ENCODE data around the gene RTKN2. TPM values are rescaled to one million over a fixed set of nuclear protein-coding genes. Genes with fewer than 3 reads are reported as not detected.

The RTKN2 gene
- total RNA-seq, 1 experiment from 2014 or later = not detected

GRCh38 chr10:62175251-62175650, 93.4 kb downstream of the RTKN2 start:
- Histone ChIP-seq H3K9ac (ENCODE audit: low read length) (no peak overlapping the region), H3K27ac (ENCODE audit: low read length) (no peak overlapping the region), H3K4me3 (ENCODE audit: low read length) (no peak overlapping the region), H3K9me2 (replicated peaks; ENCODE audit: insufficient read depth, low read length) (no peaks in the 10 kb centered on the region), H3K4me1 (ENCODE audit: low read length) (peaks cover 16% of the 10 kb centered on the region), H3K79me2 (ENCODE audit: low read length) (no peaks in the 10 kb centered on the region), H3K4me2 (ENCODE audit: low read depth, low read length, poor library complexity, severe bottlenecking) (no peak overlapping the region), H3K36me3 (ENCODE audit: insufficient read depth, low read length) (no peaks in the 10 kb centered on the region), H3K9me3 (ENCODE audit: low read length) (peaks cover 10% of the 10 kb centered on the region), H3K27me3 (ENCODE audit: low read length) (no peaks in the 10 kb centered on the region), H2AFZ (ENCODE audit: low read length) (no peak overlapping the region), H4K20me1 (ENCODE audit: insufficient read depth, low read depth, low read length) (no peaks in the 10 kb centered on the region)
- no peak for DNase-seq

GRCh38 chr10:62172465-62172864, 96.2 kb downstream of the RTKN2 start:
- no peak for DNase-seq
- Histone ChIP-seq H3K79me2 (ENCODE audit: low read length) (no peaks in the 10 kb centered on the region), H3K9me3 (ENCODE audit: low read length) (peaks cover 10% of the 10 kb centered on the region), H4K20me1 (ENCODE audit: insufficient read depth, low read depth, low read length) (no peaks in the 10 kb centered on the region), H3K27me3 (ENCODE audit: low read length) (no peaks in the 10 kb centered on the region), H3K9me2 (replicated peaks; ENCODE audit: insufficient read depth, low read length) (no peaks in the 10 kb centered on the region), H3K4me3 (ENCODE audit: low read length) (no peak overlapping the region), H3K9ac (ENCODE audit: low read length) (no peak overlapping the region), H3K27ac (ENCODE audit: low read length) (no peak overlapping the region), H3K36me3 (ENCODE audit: insufficient read depth, low read length) (no peaks in the 10 kb centered on the region), H2AFZ (ENCODE audit: low read length) (0 out of 2 replicates have a peak overlapping the region, but pooled peaks have one; percentile 12), H3K4me2 (ENCODE audit: low read depth, low read length, poor library complexity, severe bottlenecking) (no peak overlapping the region), H3K4me1 (ENCODE audit: low read length) (peaks cover 15% of the 10 kb centered on the region)

GRCh38 chr10:62171791-62172190, 96.9 kb downstream of the RTKN2 start:
- DNase-seq = no peak
- Histone ChIP-seq H3K9me3 (ENCODE audit: low read length) (peaks cover 10% of the 10 kb centered on the region), H3K9me2 (replicated peaks; ENCODE audit: insufficient read depth, low read length) (no peaks in the 10 kb centered on the region), H2AFZ (ENCODE audit: low read length) (no peak overlapping the region), H3K27me3 (ENCODE audit: low read length) (no peaks in the 10 kb centered on the region), H3K4me3 (ENCODE audit: low read length) (no peak overlapping the region), H3K4me1 (ENCODE audit: low read length) (peaks cover 18% of the 10 kb centered on the region), H3K79me2 (ENCODE audit: low read length) (no peaks in the 10 kb centered on the region), H3K4me2 (ENCODE audit: low read depth, low read length, poor library complexity, severe bottlenecking) (no peak overlapping the region), H3K9ac (ENCODE audit: low read length) (no peak overlapping the region), H3K27ac (ENCODE audit: low read length) (no peak overlapping the region), H4K20me1 (ENCODE audit: insufficient read depth, low read depth, low read length) (no peaks in the 10 kb centered on the region), H3K36me3 (ENCODE audit: insufficient read depth, low read length) (no peaks in the 10 kb centered on the region)

- no peaks in the 10 kb centered on the region for H3K9me2 ChIP-seq (replicated peaks; ENCODE audit: insufficient read depth, low read length)
- no peaks in the 10 kb centered on the region for H3K27me3 ChIP-seq (ENCODE audit: low read length)
- no peaks in the 10 kb centered on the region for H4K20me1 ChIP-seq (ENCODE audit: insufficient read depth, low read depth, low read length)
- H3K4me2 ChIP-seq (ENCODE audit: low read depth, low read length, poor library complexity, severe bottlenecking) = no peak overlapping the region
- 0 out of 2 replicates have a peak overlapping the region, but pooled peaks have one; percentile 41 for H2AFZ ChIP-seq (ENCODE audit: low read length)
- DNase-seq = no peak
- H3K79me2 ChIP-seq (ENCODE audit: low read length) = no peaks in the 10 kb centered on the region
- no peak overlapping the region for H3K4me3 ChIP-seq (ENCODE audit: low read length)
- H3K36me3 ChIP-seq (ENCODE audit: insufficient read depth, low read length) = no peaks in the 10 kb centered on the region
- no peak overlapping the region for H3K9ac ChIP-seq (ENCODE audit: low read length)
- peaks cover 10% of the 10 kb centered on the region for H3K9me3 ChIP-seq (ENCODE audit: low read length)
- H3K4me1 ChIP-seq (ENCODE audit: low read length) = peaks cover 28% of the 10 kb centered on the region
- H3K27ac ChIP-seq (ENCODE audit: low read length) = peak overlapping the region; percentile 10; the same call in 1 of the 2 replicates
Measured at GRCh38 chr10:62170732-62171131, 97.9 kb downstream of the RTKN2 start.

DNA sequence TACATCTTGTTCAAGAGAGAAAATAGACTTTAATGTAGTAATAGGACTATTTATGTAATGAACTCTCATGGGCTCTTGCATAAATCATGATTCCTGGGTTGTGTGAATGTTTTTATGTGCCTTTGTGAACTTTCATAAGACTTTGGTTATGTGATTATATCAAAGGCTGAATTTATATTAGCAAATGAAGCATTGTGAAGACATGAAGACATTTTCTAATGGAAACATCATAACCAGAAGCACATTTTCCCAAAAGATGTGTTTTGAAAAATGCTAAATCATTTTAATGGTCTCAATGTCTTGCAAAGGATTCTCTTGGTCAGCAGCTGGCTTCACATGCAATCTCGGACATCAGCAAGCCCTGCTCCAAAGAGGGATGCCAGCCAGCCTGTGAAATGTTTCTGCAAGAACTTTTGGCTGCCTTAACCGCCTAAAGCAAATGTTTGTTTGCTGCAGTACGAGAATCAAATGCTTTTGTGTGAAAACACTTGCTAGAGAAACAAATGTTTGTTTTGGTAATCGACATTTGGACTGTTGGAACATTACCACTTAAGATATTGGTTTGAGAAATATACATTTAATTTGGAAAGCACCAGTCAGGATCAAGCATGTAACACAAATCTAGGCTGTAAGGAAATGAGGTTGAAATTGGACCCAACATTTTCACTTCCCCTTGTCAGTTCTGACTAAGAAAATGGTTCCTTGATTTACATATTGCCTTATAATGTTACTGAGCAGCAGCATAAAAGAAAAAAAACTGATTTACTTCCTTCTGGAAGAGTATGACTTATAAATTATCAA, 102.1 kb downstream of the RTKN2 start:
- Histone ChIP-seq H3K36me3 (ENCODE audit: insufficient read depth, low read length) (no peaks in the 10 kb centered on the region), H3K79me2 (ENCODE audit: low read length) (no peaks in the 10 kb centered on the region), H4K20me1 (ENCODE audit: insufficient read depth, low read depth, low read length) (no peaks in the 10 kb centered on the region), H3K4me1 (ENCODE audit: low read length) (peaks cover 34% of the 10 kb centered on the region), H3K9me3 (ENCODE audit: low read length) (no peaks in the 10 kb centered on the region), H3K27ac (ENCODE audit: low read length) (peak overlapping the region; percentile 86), H2AFZ (ENCODE audit: low read length) (peak overlapping the region; percentile 77), H3K4me3 (ENCODE audit: low read length) (peak overlapping the region; percentile 33), H3K27me3 (ENCODE audit: low read length) (no peaks in the 10 kb centered on the region), H3K9ac (ENCODE audit: low read length) (no peak overlapping the region), H3K9me2 (replicated peaks; ENCODE audit: insufficient read depth, low read length) (no peaks in the 10 kb centered on the region), H3K4me2 (ENCODE audit: low read depth, low read length, poor library complexity, severe bottlenecking) (peak overlapping the region; percentile 53)
- peak; percentile 89 for DNase-seq

DNA sequence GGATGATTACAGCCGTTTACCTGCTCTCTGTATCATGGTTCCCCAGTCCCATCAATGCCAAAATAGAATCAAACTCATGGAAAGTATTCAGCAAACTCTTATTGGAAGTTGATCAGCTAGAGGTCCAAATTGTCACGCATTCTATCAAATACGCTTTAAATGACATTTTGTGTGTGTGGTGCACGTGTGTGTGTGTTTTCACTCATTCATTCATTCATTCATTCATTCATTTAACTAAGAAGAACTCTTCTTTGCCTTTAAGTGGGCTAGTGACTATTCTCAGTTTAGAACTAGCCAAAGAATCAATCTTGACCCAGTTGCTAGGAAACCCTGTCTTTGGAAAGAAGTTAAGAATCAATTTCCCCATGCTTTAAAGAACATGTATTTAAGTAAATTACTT, 102.8 kb downstream of the RTKN2 start:
- Histone ChIP-seq H3K4me3 (ENCODE audit: low read length) (no peak overlapping the region), H3K9ac (ENCODE audit: low read length) (no peak overlapping the region), H4K20me1 (ENCODE audit: insufficient read depth, low read depth, low read length) (no peaks in the 10 kb centered on the region), H3K79me2 (ENCODE audit: low read length) (no peaks in the 10 kb centered on the region), H3K9me3 (ENCODE audit: low read length) (no peaks in the 10 kb centered on the region), H3K9me2 (replicated peaks; ENCODE audit: insufficient read depth, low read length) (no peaks in the 10 kb centered on the region), H3K27me3 (ENCODE audit: low read length) (no peaks in the 10 kb centered on the region), H2AFZ (ENCODE audit: low read length) (no peak overlapping the region), H3K27ac (ENCODE audit: low read length) (peak overlapping the region; percentile 86), H3K4me2 (ENCODE audit: low read depth, low read length, poor library complexity, severe bottlenecking) (no peak overlapping the region), H3K4me1 (ENCODE audit: low read length) (peaks cover 34% of the 10 kb centered on the region), H3K36me3 (ENCODE audit: insufficient read depth, low read length) (no peaks in the 10 kb centered on the region)
- no peak for DNase-seq

DNA sequence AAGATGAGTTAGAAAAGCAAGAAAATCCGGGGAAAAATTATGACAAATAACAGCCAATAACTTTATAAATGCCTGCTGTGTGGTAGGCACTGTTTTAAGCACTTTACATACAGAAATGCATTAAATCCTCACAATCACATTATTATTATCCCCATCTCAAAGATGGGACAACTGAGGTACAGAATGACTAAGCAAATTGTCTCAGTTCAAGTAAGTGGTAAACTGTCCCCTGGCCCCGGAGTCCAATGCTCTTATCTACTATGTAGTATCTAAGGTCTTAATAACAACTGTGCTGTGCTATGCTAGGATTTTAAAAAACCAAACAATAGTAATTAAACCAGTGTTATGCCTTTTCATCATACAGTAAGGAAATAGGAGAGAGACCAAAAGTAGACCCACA, 105.6 kb downstream of the RTKN2 start:
- Histone ChIP-seq H4K20me1 (ENCODE audit: insufficient read depth, low read depth, low read length) (no peaks in the 10 kb centered on the region), H3K4me3 (ENCODE audit: low read length) (no peak overlapping the region), H3K79me2 (ENCODE audit: low read length) (no peaks in the 10 kb centered on the region), H3K9ac (ENCODE audit: low read length) (no peak overlapping the region), H3K4me1 (ENCODE audit: low read length) (peaks cover 29% of the 10 kb centered on the region), H3K9me3 (ENCODE audit: low read length) (no peaks in the 10 kb centered on the region), H2AFZ (ENCODE audit: low read length) (peak overlapping the region; percentile 78), H3K27me3 (ENCODE audit: low read length) (no peaks in the 10 kb centered on the region), H3K36me3 (ENCODE audit: insufficient read depth, low read length) (no peaks in the 10 kb centered on the region), H3K4me2 (ENCODE audit: low read depth, low read length, poor library complexity, severe bottlenecking) (no peak overlapping the region), H3K27ac (ENCODE audit: low read length) (no peak overlapping the region), H3K9me2 (replicated peaks; ENCODE audit: insufficient read depth, low read length) (no peaks in the 10 kb centered on the region)
- DNase-seq = no peak

- Histone ChIP-seq H3K79me2 (ENCODE audit: low read length) (no peaks in the 10 kb centered on the region), H3K4me1 (ENCODE audit: low read length) (peaks cover 23% of the 10 kb centered on the region), H3K9ac (ENCODE audit: low read length) (no peak overlapping the region), H3K27ac (ENCODE audit: low read length) (no peak overlapping the region), H3K4me2 (ENCODE audit: low read depth, low read length, poor library complexity, severe bottlenecking) (no peak overlapping the region), H4K20me1 (ENCODE audit: insufficient read depth, low read depth, low read length) (no peaks in the 10 kb centered on the region), H3K9me3 (ENCODE audit: low read length) (no peaks in the 10 kb centered on the region), H2AFZ (ENCODE audit: low read length) (peak overlapping the region; percentile 78), H3K4me3 (ENCODE audit: low read length) (no peak overlapping the region), H3K27me3 (ENCODE audit: low read length) (no peaks in the 10 kb centered on the region), H3K9me2 (replicated peaks; ENCODE audit: insufficient read depth, low read length) (no peaks in the 10 kb centered on the region), H3K36me3 (ENCODE audit: insufficient read depth, low read length) (no peaks in the 10 kb centered on the region)
- DNase-seq = no peak
Measured at GRCh38 chr10:62162261-62162981, 106.2 kb downstream of the RTKN2 start.
